GDM1 (cell line): ENCODE results near the gene NPW.
A peak's percentile ranks its signal among the peaks of the same experiment; 100 is the strongest.
"Not testable (repeated sequence)": the region's sequence is repeated elsewhere in the genome, so short reads cannot be mapped to it uniquely, and the experiment has no call there.

Source experiments
- DNase-seq: peaks from one replicate; lab custom pipeline; 2025; lab: John Stamatoyannopoulos, UW

NPW gene

GRCh38 chr16:2023092-2024031 is 3.8 kb downstream of the NPW start:
- peak; percentile 90 for DNase-seq

- DNase-seq, result no peak
Observed at GRCh38 chr16:2024032-2024420, 4.4 kb downstream of the NPW start.

GRCh38 chr16:2025251-2025650 is 5.7 kb downstream of the NPW start:
- DNase-seq, result no peak

- DNase-seq, result no peak
Observed at GRCh38 chr16:2025878-2026460, 6.4 kb downstream of the NPW start.

- no peak for DNase-seq
Observed at GRCh38 chr16:2026461-2027023, 7.0 kb downstream of the NPW start, which contains the start of gene NHERF2. NHERF2 (plus strand) TSS chr16:2026902; CDS start chr16:2027006, 104 bp downstream.

- DNase-seq, result no peak
Observed at GRCh38 chr16:2027024-2028010, 7.7 kb downstream of the NPW start.

- DNase-seq, result no peak
Observed at GRCh38 chr16:2028146-2028545, 8.6 kb downstream of the NPW start.

GRCh38 chr16:2028620-2029220 is 9.1 kb downstream of the NPW start:
- no peak for DNase-seq

GRCh38 chr16:2029350-2029749 is 9.8 kb downstream of the NPW start:
- DNase-seq, result no peak

GRCh38 chr16:2030036-2030435 is 10.5 kb downstream of the NPW start:
- DNase-seq, result no peak

GRCh38 chr16:2031081-2031577 is 11.5 kb downstream of the NPW start:
- no peak for DNase-seq

GRCh38 chr16:2032285-2033056 is 12.9 kb downstream of the NPW start:
- DNase-seq, result no peak

- no peak for DNase-seq
Observed at GRCh38 chr16:2033057-2033908, 13.7 kb downstream of the NPW start.

- DNase-seq, result not testable (repeated sequence)
Observed at GRCh38 chr16:2033909-2034695, 14.5 kb downstream of the NPW start.

GRCh38 chr16:2034696-2035430 is 15.3 kb downstream of the NPW start:
- no peak for DNase-seq

GRCh38 chr16:2035431-2036199 is 16.0 kb downstream of the NPW start:
- no peak for DNase-seq
